Caki2 (cell line): ENCODE results near the gene OR2T34. TPM values are rescaled to one million over a fixed set of nuclear protein-coding genes. Genes with fewer than 3 reads are reported as not detected.
"Not testable (repeated sequence)": the region's sequence is repeated elsewhere in the genome, so short reads cannot be mapped to it uniquely, and the experiment has no call there.

Experiments used
- DNase-seq: peaks from one replicate; pipeline ENCODE4 v3.0.0-alpha.2; 2015; ENCODE audit warnings: low read depth
- in situ Hi-C: cut with HindIII; loops from 2 replicates; pipeline ENCODE4 v1.10.0; 2016; ENCODE audit warnings: low sequenced_read_pairs, low pct_unique_long_range_greater_than_20kb, mixed read lengths
- total RNA-seq: library from RNA; depleted of rRNA; stranded (reverse); fragments of >200 nt; shearing (Covaris generic); gene quantifications from 2 replicates; pipeline ENCODE4 v1.2.3, GENCODE V29; 2014; ENCODE audit warnings: low replicate concordance; rRNA removed

The OR2T34 gene
- total RNA-seq, 1 experiment from 2014 or later: not detected

- in situ Hi-C loops, DNase-seq: not testable (repeated sequence)
These were observed 3.7 kb downstream of the OR2T34 start for GRCh38 chr1:248570811-248571210.

DNA sequence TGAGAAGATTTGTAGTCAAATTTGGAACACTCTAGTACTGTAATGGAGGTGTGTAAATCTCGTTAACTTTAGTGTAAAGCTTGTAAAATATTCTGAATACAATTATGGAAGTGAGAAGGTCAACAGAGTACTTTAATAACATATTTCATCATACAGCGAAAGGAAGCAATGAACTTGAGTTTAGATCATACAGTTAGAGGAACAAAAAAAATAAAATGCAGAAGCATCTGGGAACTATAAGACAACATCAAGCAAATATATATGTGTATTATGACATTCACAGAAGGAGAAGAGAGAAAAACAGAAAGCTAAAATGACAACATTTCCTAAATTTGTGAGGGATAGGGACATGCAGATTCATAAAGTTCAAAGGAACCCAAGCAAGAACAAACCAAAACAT is 5.5 kb downstream of the OR2T34 start:
- DNase-seq, in situ Hi-C loops: not testable (repeated sequence)

DNA sequence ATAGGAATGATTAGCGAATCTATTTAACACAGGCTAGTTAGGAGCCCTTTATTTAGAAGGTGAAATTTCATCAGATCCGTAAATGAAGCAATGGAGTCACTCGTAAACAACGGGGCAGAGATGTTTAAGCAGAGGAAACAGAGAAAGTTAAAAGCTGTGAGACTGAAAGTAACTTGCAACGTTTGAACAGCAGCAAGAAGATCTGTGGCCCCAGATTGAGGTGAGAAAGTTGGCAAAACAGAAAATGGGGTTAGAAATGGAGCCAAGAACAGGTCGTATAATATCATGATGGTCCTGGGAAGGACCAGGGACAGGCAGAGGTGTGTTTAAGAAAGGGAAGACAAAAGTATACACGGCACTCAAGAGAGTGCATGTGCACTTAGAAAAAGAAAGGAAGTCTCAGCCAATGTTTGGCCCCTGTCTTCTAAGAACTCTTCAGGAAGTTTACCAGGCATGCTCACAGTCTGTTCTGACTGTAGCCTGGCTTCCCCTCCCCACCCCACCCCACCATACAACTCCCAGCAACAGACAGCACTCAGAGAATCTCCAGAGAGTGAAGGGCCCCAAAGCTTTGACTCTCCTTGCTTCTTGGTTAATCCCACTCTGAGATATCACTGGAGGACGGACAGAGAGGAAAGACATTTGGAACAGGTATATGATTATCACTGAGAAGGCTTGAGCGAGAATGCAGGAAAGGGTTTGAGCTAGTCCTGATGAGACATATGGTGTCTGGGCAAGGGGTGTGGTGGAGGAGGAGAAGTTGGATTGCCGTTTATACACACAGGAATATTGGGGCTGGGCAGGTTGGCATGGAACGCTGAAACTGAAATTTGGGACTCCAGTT is 8.8 kb downstream of the OR2T34 start:
- DNase-seq, in situ Hi-C loops: not testable (repeated sequence)

- DNase-seq, in situ Hi-C loops: not testable (repeated sequence)
These were observed 11.9 kb downstream of the OR2T34 start, which contains the start of gene OR2T29 for GRCh38 chr1:248562672-248563071. TSS of gene OR2T29 (minus strand) at chr1:248562772. CDS start at chr1:248559491, 3,281 bp downstream.

- in situ Hi-C loops, DNase-seq: not testable (repeated sequence)
These were observed 23.5 kb downstream of the OR2T34 start for GRCh38 chr1:248551027-248551426.

- in situ Hi-C loops, DNase-seq: not testable (repeated sequence)
These were observed 27.2 kb downstream of the OR2T34 start for GRCh38 chr1:248547383-248547782.

DNA sequence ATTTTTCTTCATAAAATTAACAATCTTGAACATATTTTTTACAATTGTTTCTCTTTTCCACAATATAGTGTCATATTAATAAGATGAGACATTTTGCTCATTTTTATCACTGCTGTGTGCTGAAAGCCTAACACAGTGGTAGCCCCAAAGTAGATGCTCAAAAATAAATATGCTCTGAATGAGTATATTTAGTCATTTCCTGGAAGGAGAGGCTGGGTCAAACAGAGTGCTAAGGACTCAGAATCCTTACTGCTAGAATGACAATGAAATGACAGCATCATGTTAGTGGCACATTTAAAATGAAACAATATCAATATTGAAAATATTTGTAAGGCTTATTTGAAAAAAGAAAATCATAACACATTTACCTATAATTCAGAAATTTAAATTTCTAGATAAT is 37.1 kb downstream of the OR2T34 start:
- in situ Hi-C loops, DNase-seq: not testable (repeated sequence)

Other genes with a start within 250 kb of the OR2T34 start
- gene OR14C36, start 226.0 kb downstream of the OR2T34 start, total RNA-seq: not detected in 2 replicates
- gene OR2T4, start 213.1 kb downstream of the OR2T34 start, total RNA-seq: not detected in 2 replicates
- gene OR2T6, start 199.0 kb downstream of the OR2T34 start, total RNA-seq: not detected in 2 replicates
- gene OR2T1, start 171.7 kb downstream of the OR2T34 start, total RNA-seq: not detected in 2 replicates
- not detected in 2 replicates for gene OR2T2, start 129.1 kb downstream of the OR2T34 start, total RNA-seq
- gene OR2T3, start 101.4 kb downstream of the OR2T34 start, total RNA-seq: not detected in 2 replicates
- not detected in 2 replicates for gene OR2T5, start 86.2 kb downstream of the OR2T34 start, total RNA-seq
- not detected in 2 replicates for gene OR2G6, start 66.7 kb downstream of the OR2T34 start, total RNA-seq
- gene OR2T29, start 12.0 kb downstream of the OR2T34 start, total RNA-seq: not detected in 2 replicates
- gene OR2T10, start 22.9 kb upstream of the OR2T34 start, total RNA-seq: not detected in 2 replicates
- not detected in 2 replicates for gene OR2T11, start 60.3 kb upstream of the OR2T34 start, total RNA-seq
- gene OR2T35, start 70.5 kb upstream of the OR2T34 start, total RNA-seq: not detected in 2 replicates
- gene OR2T27, start 80.8 kb upstream of the OR2T34 start, total RNA-seq: not detected in 2 replicates
- not detected in 2 replicates for gene OR14I1, start 128.0 kb upstream of the OR2T34 start, total RNA-seq
- gene LYPD8, start 181.0 kb upstream of the OR2T34 start, total RNA-seq: not detected in 2 replicates